Stimulated activated CD4-positive, alpha-beta T cell treated with anti-CD3 and anti-CD28 coated beads, Interleukin-4, amount 100 ng/mL, for 24 hours (primary cell): ENCODE results near the gene HMGB3.
"Not testable (repeated sequence)": the region's sequence is repeated elsewhere in the genome, so short reads cannot be mapped to it uniquely, and the experiment has no call there.

Source experiments
- DNase-seq: peaks from one replicate; pipeline ENCODE4 v3.0.0-alpha.2; 2020

Gene HMGB3

DNA sequence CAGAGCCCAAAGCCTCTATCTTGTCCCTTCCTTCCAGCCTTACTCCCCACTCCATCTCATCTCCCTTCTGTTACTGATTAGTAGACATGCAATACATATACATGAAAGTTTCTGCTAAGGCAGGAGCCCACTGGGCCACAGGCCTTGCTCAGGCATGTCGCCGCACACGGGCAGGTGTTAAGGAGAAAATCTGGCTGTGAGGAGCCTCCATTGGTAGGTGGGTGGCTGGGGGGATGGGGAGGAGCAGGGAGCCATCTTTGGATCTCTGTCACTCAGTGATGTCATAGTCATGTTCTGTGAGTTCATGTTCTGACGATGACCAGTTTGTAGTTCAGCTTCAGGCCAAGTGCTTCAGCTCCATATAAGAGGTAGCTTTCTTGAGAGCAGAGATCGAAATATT is 2.9 kb upstream of the HMGB3 start:
- DNase-seq: no peak

DNA sequence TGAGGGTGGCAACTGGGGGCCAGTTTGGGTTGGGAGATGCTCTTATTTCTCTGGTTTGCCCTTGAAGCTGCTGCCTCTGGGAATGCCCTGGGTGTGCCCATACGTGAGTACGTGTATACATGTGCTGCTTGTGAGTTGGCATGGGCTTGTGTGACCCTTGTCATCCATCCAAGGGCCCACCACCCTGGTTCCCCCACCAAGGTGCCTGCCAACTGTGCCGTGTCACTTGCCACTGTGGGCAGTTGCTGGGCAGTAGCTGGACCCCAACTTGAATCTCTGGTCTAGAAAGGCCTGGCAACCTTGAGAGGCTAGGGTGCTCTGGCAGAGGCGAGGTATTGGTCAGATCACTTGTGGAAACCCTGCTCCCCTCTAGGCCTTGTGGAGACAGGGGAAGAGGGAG is 2.4 kb upstream of the HMGB3 start:
- no peak for DNase-seq

DNA sequence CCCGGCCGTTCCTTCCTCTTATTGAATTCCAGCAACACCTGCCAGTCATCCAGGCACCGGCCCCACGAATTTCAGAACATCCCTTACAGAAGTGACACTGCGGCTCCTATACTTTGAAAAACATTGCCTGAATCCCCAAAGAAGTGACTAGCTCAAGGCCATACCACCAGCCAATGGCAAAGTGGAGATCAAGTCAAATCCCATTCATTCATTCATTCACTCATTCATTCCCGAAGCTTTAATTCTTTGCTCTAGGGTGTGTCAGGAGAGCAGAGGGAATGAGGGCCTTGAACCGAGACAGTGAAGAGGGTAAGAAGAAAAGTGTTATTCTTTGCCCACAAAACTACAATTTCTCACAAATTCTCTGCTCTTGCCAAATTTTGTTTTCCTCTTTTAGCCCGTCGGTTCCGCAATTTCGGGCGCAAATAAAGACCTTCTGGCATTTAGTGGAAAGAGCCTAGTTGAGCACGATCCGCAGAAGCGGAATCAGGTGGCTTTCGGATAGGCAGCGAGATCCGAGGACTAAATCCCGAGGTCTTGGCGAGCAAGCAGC is 824 bp upstream of the HMGB3 start:
- DNase-seq: no peak

DNA sequence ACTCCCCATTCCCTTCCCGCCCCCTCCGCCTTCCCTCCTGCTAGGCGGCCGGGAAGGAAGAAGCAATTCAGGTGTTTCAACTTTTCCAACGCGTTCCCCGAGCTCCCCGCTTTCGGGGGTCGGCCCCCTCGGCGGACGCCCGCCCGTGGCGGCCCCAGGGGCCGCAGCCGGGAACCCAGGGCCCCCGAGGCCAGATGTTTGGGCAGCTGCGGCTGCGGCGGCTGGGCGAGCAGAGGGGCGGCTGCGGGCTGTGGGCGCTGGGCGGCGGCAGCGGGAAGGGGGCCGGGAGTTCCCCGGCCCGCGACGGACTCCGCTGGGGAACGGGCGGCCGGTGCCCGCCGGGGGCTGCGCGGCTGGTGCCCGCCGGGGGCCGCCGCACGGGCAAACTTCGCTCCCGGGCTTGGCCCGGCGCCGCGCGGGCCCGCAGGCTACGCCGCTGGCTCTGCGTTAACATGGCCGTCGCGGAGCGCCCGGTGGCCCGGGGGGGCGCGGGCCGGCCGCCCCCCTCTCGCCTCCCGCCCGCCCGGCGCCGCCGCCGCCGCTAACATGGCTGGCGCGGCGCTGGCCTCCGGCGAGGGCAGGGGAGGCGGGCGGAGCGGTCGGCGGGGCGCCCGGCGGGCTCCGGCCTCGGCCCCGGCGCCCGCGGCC is 510 bp downstream of the HMGB3 start:
- no peak for DNase-seq

DNA sequence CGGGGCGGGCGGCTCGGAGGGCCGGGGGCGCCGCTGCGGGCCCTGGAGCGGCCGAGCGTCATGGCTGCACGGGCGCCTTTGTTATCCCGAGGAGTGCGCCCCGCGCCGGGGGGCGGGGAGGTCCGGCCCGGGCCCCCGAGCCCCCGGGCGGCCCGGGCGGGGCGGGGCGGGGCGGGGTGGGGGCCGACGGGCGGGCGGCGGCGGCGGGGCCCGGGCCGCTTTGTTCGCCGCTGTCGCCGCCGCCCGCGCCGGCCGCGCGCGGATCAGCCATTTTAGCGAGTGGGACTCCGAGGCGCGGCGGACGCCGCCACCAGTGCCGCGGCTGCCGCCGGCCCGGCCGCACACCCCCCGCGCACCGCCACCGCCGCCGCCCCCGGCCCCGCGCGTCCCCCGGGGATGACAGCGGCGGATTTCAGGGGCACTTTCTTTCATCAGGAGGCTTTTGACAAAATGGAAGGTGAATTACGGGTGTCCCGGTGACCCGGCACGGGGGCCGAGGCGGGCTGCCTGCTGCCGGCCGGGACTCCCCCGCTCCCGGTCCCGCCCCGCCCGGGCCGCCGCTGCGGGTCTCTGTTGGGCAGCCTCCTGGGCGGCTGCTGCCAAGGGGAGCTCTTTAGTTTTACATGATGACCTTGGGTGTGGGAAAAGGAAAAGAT is 1.2 kb downstream of the HMGB3 start:
- no peak for DNase-seq

DNA sequence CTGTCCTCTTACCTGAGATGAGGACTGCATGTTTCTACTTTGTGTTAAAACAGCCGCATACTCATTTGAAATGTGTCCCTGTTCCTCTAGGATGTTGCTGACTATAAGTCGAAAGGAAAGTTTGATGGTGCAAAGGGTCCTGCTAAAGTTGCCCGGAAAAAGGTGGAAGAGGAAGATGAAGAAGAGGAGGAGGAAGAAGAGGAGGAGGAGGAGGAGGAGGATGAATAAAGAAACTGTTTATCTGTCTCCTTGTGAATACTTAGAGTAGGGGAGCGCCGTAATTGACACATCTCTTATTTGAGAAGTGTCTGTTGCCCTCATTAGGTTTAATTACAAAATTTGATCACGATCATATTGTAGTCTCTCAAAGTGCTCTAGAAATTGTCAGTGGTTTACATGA is 4.6 kb downstream of the HMGB3 start:
- not testable (repeated sequence) for DNase-seq

DNA sequence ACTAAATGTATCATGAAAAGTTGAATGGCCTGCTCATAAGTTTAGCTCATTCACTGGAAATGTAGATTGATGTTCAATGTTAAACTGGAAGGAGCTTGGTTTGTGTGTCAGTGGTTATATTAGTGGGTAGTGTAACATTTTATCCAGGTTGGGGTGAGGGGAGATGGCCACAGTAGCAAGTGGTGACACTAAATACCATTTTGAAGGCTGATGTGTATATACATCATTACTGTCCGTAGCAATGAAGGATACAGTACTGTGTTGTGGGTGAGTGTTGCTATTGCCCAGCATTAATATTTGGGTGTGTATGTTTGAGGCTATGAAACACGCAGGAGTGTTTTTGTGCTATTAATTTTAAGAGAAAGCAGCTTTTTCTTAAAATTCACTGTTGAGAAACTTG is 6.3 kb downstream of the HMGB3 start:
- DNase-seq: no peak

DNA sequence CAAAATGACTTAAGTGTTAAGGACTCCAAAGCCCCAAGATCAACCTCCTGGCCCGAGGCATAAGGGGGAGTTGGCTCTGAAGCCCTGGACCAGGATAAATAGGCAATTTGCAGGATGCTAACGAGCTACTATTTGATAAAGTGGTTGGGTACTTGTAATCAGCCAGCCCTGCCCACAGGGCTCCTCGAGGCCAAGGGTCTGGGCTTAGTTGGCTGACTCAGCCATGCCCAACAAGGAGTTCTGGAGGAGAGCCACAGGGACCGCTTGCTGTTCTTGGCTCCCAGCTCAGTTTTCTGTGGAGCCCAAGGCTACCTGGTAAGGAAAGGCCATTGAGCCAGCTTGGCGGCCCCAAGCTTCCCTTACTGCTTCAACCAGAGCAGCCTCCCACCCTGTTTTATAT is 7.8 kb downstream of the HMGB3 start:
- no peak for DNase-seq

DNA sequence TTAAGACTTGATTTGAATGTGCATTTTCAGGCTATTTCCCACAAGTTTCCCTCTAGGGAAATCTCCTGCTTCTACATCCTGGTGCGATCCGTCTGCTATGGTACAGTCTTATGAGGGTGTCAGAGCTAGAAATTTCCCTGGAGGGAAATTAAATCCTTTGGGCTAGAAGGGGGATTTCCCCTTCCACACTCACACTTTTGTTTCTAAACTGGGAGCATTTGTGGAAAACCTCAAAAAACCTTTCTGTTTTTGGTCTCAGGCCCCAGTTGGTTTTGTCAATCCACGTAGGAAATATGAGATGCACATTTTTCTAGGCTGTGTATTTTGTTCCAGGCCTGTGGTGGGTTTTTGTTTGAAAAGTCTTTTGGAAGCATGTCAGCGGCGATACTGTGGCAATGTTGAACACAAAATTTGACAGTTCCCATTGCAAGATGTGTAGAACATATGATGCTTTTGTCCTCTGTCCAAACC is 17.8 kb downstream of the HMGB3 start:
- DNase-seq: no peak

DNA sequence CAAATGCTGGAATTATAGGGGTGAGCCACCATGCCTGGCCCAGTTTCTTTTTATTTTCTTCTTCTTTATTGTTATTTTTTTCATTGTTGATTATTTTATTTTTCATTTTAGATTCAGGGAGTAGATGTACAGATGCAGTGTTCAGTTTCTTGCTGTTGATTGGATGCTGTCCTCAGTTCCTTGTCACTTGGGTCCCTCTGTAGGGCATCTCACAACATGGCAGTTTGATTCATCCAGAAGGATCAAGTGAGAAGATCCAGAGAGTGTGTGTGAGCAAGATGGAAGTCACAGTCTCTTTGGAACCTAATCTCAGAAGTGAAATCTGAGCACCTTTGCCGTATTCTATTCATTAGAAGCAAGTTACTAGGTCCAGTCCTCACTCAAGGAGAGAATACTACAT is 20.9 kb downstream of the HMGB3 start:
- DNase-seq: no peak

DNA sequence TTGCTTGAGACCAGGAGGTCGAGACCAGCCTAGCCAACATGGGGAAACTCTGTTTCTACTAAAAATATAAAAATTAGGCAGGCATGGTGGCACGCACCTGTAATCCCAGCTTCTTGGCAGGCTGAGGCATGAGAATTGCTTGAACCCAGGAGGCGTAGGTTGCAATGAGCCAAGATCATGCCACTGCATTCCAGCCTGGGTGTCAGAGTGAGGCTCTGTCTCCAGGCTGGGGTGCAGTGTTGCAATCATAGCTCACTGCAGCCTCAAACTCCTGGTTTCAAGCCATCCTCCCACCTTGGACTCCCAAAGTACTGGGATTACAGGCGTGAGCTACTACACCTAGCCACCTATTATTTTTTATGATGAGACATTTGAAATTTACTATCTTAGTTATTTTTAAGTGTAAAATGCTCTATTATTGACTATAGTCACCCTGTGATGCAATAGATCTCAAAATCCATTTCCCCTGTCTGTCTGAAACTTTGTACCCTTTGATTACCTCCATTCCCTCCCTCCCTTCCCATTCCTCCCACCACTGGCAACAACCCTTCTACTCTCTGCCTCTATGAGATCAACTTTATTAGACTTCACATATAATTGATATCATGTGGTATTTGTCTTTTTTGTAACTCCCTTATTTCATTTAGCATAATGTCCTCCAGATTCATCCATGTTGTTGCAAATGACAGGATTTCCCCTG is 23.4 kb downstream of the HMGB3 start:
- DNase-seq: no peak

DNA sequence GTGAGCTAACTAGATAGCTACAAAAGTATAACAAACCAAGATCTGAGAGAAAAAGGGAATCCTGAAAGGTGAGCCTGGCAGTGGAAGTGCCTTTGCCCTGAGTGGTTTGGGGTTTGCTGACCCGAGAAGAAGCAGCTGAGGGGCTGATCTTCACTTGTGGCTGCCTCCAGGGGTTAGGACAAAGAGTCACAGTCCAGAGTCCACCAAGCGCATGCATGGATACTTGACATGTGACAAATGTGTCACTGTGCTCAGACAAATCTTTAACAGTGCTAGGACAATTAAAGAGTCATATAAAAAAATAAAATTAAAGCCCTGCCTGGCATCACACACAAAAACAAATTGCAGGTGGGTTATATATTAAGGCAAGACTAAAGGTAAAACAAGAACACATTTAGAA is 26.4 kb downstream of the HMGB3 start:
- no peak for DNase-seq

DNA sequence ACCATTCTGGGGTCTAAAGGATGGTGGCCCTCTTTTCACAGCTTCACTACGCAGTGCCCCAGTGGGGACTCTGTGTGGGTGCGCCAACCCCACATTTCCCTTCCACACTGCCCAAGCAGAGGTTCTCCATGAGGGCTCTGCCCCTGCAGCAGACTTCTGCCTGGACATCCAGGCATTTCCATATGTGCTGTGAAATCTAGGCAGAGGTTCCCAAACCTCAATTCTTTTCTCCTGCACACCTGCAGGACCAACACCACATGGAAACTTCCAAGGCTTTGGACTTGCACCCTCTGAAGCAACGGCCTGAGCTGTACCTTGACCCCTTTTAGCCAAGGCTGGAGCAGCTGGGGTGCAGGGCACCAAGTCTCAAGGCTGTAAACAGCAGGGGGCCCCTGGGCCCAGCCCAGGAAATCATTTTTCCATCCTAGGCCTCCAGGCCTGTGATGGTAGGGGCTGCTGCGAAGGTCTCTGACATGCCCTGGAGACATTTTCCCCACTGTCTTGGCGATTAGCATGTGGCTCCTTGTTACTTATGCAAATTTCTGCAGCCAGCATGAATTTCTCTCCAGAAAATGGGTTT is 30.1 kb downstream of the HMGB3 start:
- no peak for DNase-seq

DNA sequence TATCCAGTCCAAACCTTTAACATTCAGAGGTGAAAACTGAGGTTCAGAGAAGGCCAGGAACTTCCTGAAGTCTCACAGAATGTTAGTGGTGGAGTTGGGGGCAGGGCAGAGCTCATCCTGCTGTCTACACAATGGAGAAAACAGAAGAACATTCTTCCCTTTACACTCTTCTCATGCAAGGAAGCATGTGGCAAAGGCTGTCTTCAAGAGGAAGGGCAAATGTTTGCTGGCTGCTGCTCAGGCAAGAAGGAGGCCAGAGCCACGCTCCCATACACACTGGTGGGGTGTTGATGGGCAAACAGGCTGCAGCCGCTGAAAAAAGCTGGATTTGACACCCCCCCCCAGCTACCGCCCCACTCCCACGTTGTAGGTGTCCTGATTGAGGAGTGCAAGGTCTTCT is 32.5 kb downstream of the HMGB3 start:
- DNase-seq: no peak

DNA sequence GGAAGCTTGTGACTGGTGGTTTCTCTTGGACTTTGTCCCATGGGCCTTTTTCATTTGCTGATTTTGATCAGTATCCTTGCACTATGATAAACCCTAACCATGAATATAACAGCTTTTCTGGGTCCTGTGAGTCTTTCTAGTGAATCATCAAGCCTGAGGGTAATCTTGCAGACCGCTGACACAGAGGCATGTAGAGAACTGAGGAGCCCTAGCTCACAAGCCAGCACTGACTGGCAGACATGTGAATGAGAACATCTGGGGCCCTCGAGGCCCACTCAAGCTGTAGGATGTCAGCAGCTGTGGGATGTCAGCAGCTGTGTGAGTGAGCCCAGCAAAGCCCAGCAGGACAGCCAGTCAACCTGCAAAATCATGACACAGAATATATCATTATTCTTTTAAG is 36.7 kb downstream of the HMGB3 start:
- no peak for DNase-seq

DNA sequence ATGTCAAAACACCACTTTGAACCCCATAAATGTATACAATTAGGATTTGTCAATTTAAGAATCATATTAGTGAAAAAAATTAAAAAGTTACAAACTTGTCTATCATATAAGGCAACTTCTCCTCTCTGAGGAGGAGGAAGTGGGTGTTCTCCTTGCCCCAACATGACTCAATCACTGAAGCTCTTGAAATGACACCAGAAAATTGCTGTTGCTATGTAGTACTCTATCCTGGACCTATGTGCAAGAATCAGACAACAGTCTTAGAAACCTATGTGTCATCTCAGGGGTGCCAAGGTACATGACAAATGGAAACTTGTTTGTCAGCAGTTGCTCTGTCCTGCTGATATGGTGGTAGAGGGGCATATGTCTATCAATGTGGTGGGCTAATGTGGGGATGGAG is 47.7 kb downstream of the HMGB3 start:
- no peak for DNase-seq

DNA sequence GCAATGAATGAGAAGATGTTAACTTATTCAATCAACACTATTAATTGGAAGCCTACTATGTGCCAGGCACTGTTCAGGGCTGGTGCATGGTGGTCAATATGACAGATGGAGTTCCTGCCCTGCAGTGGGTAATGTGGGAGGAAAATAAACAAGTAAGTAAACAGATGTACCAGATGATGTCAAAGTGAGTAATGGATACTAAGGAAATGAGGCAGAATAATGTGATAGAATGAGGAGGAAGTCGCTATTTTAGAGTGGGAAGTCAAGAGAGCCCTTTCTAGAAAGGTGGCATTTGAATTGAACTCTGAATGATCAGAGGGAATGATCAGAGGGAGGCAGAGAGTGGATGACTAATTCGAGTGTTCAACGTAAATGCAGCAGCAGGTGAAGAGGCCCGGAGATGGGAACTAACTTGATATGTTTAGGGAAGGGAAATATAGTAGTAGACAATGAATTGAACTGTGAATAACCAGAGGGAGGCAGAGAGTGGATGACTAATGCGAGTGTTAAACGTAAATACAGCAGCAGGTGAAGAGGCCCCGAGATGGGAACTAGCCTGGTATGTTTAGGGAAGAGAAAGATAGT is 48.3 kb downstream of the HMGB3 start:
- no peak for DNase-seq

DNA sequence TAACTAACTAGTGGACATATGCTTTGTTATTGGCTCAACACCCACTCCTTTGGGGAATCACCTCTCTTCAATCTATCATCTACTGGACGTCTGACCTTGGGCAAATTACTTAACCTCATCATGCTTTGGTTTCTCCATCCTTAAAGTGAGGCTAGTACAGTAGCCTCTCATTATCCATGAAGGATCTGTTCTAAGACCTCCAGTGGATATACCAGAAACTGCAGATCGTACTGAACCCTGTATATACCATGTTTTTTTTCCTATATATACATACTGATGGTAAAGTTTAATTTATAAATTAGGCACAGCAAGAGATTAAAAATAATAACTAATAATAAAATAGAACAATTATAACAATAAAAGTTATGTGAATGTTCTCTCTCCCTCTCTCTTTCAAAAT is 56.2 kb downstream of the HMGB3 start:
- DNase-seq: no peak
